ENCODE data around the gene LLGL2.
"Not testable (repeated sequence)": the region's sequence is repeated elsewhere in the genome, so short reads cannot be mapped to it uniquely, and the experiment has no call there.

DNA sequence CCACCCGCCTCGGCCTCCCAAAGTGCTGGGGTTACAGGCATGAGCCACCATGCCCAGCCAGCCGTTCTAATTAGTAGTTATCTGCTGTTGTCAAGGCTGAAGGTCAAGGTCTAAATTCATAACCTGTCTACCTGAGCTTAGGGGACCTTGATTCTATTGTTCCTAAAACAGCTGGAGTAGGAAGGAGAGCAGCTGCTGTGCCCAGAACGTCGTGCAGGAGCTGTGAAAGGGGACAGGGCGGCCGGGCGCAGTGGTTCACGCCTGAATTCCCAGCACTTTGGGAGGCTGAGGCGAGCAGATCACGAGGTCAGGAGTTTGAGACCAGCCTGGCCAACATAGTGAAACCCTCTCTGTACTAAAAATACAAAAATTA is 48.0 kb upstream of the LLGL2 start:
- TF ChIP-seq, protein P1, sequence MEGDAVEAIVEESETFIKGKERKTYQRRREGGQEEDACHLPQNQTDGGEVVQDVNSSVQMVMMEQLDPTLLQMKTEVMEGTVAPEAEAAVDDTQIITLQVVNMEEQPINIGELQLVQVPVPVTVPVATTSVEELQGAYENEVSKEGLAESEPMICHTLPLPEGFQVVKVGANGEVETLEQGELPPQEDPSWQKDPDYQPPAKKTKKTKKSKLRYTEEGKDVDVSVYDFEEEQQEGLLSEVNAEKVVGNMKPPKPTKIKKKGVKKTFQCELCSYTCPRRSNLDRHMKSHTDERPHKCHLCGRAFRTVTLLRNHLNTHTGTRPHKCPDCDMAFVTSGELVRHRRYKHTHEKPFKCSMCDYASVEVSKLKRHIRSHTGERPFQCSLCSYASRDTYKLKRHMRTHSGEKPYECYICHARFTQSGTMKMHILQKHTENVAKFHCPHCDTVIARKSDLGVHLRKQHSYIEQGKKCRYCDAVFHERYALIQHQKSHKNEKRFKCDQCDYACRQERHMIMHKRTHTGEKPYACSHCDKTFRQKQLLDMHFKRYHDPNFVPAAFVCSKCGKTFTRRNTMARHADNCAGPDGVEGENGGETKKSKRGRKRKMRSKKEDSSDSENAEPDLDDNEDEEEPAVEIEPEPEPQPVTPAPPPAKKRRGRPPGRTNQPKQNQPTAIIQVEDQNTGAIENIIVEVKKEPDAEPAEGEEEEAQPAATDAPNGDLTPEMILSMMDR (IDR thresholded peaks at IDR 0.05) = not testable (repeated sequence)
- not testable (repeated sequence) for TF ChIP-seq POLR2AphosphoS5, POLR2A (IDR thresholded peaks at IDR 0.05)

Data from transverse colon (tissue), 4 donors.